ENCODE measurements around the gene PCDHB13.
A peak's percentile ranks its signal among the peaks of the same experiment; 100 is the strongest.
"Not testable (repeated sequence)": the region's sequence is repeated elsewhere in the genome, so short reads cannot be mapped to it uniquely, and the experiment has no call there.

Gene PCDHB13

DNA sequence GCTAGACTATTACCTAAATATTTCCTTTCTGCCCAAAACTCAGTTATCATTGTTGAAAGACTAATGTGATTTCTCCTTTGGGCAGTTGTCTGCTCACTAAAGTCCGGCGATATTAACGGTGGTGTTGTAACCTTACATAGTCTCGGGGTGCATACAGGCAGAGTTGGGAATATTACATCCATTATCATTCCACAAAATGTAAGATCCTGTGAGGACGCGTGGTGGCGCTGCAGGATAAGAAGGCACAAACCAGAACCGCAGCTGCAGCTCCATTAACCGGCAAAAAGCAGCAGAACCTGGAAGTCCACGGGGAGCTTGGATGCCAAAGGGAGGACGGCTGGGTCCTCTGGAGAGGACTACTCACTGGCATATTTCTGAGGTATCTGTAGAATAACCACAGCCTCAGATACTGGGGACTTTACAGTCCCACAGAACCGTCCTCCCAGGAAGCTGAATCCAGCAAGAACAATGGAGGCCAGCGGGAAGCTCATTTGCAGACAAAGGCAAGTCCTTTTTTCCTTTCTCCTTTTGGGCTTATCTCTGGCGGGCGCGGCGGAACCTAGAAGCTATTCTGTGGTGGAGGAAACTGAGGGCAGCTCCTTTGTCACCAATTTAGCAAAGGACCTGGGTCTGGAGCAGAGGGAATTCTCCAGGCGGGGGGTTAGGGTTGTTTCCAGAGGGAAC is at the start of gene PCDHB13:
Gene PCDHB13, plus strand, starts transcription at position 264 of the 684 bp plus-strand sequence. Its CDS starts 205 bp downstream, at position 469.
- DNase-seq (ENCODE audit: low spot score) = not testable (repeated sequence)

DNA sequence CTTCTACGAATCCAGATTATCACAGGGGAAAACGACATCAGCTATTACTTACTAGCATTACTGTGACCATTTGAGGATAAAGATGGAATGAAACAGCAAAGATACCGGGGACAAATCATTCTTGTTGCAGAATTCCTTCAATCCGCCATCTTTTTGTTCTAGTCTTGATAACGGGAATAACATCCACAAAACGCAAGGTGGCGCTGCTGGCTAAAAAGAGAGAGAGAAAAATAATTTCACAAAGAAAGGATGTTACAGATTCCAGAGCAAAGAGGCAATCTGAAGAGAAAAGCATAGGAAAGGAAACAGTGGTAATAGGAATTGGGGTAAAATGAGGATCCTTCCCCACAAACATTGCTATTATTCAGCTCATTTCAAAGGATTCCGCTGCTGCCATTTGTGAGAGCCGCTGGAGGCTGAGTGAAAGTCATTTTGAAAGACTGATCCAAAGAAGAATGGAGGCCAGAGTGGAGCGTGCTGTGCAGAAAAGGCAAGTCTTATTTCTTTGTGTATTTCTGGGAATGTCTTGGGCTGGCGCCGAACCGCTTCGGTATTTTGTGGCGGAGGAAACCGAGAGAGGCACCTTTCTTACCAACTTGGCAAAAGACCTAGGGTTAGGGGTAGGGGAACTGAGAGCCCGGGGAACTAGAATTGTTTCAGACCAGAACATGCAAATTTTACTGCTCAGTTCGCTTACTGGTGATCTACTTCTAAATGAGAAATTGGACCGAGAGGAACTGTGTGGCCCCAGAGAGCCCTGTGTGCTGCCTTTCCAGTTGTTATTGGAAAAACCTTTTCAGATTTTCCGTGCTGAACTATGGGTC is 41.1 kb upstream of the PCDHB13 start, which contains the start of gene PCDHB7:
Gene PCDHB7, plus strand, starts transcription at position 264 of the 824 bp plus-strand sequence. Its CDS starts 192 bp downstream, at position 456.
- peak; percentile 45 for DNase-seq (ENCODE audit: low spot score)

DNA sequence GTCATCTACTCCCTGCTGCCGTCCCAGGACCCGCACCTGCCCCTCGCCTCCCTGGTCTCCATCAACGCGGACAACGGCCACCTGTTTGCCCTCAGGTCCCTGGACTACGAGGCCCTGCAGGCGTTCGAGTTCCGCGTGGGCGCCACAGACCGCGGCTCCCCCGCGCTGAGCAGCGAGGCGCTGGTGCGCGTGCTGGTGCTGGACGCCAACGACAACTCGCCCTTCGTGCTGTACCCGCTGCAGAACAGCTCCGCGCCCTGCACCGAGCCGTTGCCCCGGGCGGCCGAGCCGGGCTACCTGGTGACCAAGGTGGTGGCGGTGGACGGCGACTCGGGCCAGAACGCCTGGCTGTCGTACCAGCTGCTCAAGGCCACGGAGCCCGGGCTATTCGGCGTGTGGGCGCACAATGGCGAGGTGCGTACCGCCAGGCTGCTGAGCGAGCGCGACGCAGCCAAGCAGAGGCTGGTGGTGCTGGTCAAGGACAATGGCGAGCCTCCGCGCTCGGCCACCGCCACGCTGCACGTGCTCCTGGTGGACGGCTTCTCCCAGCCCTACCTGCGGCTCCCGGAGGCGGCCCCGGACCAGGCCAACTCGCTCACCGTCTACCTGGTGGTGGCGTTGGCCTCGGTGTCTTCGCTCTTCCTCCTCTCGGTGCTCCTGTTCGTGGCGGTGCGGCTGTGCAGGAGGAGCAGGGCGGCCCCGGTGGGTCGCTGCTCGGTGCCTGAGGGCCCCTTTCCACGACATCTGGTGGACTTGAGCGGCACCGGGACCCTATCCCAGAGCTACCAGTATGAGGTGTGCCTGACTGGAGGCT is 39.2 kb upstream of the PCDHB13 start:
- DNase-seq (ENCODE audit: low spot score) = not testable (repeated sequence)

DNA sequence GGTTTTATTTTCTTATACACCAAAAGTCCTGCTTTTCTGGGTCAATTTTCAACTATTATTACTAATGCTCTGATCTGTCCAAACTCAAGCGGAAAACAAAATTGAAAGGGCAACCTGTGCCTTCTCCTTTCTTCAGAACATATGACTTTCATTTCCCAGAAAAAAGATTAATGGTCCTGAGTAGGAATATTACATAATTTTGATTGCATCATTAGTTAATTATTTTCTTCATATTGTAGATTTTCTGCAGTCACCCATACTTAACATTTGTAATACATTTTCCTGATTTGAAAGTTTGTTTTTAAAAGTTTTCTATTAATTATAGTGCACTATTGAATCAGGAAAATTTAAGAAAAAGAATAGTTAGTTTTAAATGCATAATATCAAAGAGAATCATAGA is 37.8 kb upstream of the PCDHB13 start:
- no peak for DNase-seq (ENCODE audit: low spot score)

DNA sequence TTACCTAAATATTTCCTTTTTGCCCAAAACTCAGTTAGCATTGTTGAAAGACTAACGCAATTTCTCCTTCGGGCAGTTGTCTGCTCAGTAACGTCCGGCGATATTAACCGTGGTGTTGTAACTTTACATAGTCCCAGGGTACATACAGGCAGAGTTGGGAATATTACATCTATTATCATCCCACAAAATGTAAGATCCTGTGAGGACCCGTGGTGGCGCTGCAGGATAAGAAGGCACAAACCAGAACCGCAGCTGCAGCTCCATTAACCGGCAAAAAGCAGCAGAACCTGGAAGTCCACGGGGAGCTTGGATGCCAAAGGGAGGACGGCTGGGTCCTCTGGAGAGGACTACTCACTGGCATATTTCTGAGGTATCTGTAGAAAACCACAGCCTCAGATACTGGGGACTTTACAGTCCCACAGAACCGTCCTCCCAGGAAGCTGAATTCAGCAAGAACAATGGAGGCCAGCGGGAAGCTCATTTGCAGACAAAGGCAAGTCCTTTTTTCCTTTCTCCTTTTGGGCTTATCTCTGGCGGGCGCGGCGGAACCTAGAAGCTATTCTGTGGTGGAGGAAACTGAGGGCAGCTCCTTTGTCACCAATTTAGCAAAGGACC is 36.0 kb upstream of the PCDHB13 start, which contains the start of gene PCDHB8:
Gene PCDHB8, plus strand, starts transcription at position 214 of the 615 bp plus-strand sequence. Its CDS starts 245 bp downstream, at position 459.
- not testable (repeated sequence) for DNase-seq (ENCODE audit: low spot score)

DNA sequence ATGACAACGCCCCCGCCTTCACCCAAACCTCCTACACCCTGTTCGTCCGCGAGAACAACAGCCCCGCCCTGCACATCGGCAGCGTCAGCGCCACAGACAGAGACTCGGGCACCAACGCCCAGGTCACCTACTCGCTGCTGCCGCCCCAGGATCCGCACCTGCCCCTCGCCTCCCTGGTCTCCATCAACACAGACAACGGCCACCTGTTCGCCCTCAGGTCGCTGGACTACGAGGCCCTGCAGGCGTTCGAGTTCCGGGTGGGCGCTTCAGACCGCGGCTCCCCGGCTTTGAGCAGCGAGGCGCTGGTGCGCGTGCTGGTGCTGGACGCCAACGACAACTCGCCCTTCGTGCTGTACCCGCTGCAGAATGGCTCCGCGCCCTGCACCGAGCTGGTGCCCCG is 34.3 kb upstream of the PCDHB13 start:
- not testable (repeated sequence) for DNase-seq (ENCODE audit: low spot score)

DNA sequence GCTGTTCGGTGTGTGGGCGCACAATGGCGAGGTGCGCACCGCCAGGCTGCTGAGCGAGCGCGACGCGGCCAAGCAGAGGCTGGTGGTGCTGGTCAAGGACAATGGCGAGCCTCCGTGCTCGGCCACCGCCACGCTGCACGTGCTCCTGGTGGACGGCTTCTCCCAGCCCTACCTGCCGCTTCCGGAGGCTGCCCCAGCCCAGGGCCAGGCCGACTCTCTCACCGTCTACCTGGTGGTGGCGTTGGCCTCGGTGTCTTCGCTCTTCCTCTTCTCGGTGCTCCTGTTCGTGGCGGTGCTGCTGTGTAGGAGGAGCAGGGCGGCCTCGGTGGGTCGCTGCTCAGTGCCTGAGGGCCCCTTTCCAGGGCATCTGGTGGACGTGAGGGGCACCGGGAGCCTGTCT is 33.8 kb upstream of the PCDHB13 start:
- DNase-seq (ENCODE audit: low spot score) = not testable (repeated sequence)

DNA sequence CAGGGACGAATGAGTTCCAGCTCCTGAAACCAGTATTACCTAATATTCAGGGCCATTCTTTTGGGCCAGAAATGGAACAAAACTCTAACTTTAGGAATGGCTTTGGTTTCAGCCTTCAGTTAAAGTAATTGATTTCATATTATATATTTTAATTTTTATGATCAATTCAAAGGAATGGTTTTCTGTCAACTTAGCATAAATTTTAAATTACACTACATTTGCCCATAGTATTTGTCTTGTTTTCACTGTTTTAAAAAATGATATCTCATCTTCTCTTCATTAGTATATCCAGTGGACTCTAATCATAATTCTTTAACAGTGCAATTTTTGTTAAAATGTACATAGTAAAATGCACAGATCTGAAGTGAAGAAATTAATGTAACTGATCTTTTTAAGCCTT is 33.4 kb upstream of the PCDHB13 start:
- DNase-seq (ENCODE audit: low spot score) = no peak

DNA sequence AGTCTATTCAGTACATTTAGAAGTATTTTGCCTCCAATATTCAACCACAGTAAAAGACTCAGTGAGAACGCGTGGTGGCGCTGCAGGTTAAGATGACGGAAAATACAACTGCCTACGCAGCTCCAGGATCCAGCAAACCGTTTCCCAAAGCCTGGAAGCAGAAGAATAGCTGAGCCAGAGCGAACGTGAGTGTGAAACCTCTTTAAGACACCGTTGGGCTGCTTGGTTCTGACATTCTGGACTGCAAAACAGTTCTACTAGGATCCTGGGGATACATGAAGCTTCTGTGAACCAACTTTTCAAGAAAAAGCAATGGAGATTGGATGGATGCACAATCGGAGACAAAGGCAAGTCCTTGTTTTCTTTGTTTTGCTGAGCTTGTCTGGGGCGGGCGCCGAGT is 31.5 kb upstream of the PCDHB13 start, which contains the start of gene PCDHB16:
Gene PCDHB16, plus strand, starts transcription at position 140 of the 400 bp plus-strand sequence. Its CDS starts 173 bp downstream, at position 313.
- DNase-seq (ENCODE audit: low spot score) = peak; percentile 55

DNA sequence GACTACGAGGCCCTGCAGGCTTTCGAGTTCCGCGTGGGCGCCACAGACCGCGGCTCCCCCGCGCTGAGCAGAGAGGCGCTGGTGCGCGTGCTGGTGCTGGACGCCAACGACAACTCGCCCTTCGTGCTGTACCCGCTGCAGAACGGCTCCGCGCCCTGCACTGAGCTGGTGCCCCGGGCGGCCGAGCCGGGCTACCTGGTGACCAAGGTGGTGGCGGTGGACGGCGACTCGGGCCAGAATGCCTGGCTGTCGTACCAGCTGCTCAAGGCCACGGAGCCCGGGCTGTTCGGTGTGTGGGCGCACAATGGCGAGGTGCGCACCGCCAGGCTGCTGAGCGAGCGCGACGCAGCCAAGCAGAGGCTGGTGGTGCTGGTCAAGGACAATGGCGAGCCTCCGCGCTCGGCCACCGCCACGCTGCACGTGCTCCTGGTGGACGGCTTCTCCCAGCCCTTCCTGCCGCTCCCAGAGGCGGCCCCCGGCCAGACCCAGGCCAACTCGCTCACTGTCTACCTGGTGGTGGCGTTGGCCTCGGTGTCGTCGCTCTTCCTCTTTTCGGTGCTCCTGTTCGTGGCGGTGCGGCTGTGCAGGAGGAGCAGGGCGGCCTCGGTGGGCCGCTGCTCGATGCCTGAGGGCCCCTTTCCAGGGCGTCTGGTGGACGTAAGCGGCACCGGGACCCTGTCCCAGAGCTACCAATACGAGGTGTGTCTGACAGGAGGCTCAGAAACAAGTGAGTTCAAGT is 29.4 kb upstream of the PCDHB13 start:
- not testable (repeated sequence) for DNase-seq (ENCODE audit: low spot score)

DNA sequence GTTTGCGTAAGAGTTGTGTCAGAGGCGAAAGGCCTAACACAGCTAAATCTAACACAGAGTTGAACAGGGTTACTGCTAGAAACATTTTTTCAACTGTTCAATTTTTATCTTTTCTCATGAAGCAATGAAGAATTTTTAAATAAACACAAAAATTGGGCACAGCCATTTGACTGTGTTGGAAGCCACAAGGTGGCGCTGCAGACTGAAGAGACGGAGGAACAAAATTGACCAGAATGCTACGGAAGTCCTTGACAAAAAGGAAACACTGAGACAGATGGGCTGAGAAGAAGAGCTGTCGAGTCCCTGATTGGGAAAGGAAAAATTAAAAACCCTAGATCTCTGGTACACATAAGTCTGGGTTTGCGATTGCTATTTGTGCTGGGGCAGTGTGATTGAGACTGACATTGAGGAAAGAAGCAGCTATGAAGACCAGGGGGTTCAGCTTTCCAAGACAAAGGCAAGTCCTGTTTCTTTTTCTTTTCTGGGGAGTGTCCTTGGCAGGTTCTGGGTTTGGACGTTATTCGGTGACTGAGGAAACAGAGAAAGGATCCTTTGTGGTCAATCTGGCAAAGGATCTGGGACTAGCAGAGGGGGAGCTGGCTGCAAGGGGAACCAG is 26.7 kb upstream of the PCDHB13 start, which contains the start of gene PCDHB9:
Gene PCDHB9, plus strand, starts transcription at position 265 of the 616 bp plus-strand sequence. Its CDS starts 158 bp downstream, at position 423.
- peak; percentile 34 for DNase-seq (ENCODE audit: low spot score)

DNA sequence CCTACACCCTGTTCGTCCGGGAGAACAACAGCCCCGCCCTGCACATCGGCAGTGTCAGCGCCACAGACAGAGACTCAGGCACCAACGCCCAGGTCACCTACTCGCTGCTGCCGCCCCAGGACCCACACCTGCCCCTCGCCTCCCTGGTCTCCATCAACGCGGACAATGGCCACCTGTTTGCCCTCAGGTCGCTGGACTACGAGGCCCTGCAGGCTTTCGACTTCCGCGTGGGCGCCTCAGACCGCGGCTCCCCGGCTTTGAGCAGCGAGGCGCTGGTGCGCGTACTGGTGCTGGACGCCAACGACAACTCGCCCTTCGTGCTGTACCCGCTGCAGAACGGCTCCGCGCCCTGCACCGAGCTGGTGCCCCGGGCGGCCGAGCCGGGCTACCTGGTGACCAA is 25.0 kb upstream of the PCDHB13 start:
- not testable (repeated sequence) for DNase-seq (ENCODE audit: low spot score)

DNA sequence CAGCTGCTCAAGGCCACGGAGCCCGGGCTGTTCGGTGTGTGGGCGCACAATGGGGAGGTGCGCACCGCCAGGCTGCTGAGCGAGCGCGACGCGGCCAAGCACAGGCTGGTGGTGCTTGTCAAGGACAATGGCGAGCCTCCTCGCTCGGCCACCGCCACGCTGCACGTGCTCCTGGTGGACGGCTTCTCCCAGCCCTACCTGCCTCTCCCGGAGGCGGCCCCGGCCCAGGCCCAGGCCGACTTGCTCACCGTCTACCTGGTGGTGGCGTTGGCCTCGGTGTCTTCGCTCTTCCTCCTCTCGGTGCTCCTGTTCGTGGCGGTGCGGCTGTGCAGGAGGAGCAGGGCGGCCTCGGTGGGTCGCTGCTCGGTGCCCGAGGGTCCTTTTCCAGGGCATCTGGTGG is 24.6 kb upstream of the PCDHB13 start:
- not testable (repeated sequence) for DNase-seq (ENCODE audit: low spot score)

DNA sequence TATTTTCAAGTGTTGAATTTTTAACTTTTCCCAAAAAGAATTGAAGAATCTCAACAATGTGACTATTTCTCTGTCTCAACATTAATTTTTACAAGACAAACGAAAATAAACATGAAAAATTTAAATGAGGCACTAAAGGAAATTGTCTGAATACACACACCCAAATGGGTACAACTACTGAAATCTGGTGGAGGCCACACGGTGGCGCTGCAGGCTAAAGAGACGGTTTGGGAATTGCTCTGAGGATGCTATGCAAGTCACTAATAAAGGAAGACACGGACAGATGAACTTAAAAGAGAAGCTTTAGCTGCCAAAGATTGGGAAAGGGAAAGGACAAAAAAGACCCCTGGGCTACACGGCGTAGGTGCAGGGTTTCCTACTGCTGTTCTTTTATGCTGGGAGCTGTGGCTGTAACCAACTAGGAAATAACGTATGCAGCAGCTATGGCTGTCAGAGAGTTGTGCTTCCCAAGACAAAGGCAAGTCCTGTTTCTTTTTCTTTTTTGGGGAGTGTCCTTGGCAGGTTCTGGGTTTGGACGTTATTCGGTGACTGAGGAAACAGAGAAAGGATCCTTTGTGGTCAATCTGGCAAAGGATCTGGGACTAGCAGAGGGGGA is 21.5 kb upstream of the PCDHB13 start, which contains the start of gene PCDHB10:
Gene PCDHB10, plus strand, starts transcription at position 244 of the 616 bp plus-strand sequence. Its CDS starts 200 bp downstream, at position 444.
- DNase-seq (ENCODE audit: low spot score) = peak; percentile 47

DNA sequence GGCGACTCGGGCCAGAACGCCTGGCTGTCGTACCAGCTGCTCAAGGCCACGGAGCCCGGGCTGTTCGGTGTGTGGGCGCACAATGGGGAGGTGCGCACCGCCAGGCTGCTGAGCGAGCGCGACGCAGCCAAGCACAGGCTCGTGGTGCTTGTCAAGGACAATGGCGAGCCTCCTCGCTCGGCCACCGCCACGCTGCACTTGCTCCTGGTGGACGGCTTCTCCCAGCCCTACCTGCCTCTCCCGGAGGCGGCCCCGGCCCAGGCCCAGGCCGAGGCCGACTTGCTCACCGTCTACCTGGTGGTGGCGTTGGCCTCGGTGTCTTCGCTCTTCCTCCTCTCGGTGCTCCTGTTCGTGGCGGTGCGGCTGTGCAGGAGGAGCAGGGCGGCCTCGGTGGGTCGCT is 19.4 kb upstream of the PCDHB13 start:
- not testable (repeated sequence) for DNase-seq (ENCODE audit: low spot score)

DNA sequence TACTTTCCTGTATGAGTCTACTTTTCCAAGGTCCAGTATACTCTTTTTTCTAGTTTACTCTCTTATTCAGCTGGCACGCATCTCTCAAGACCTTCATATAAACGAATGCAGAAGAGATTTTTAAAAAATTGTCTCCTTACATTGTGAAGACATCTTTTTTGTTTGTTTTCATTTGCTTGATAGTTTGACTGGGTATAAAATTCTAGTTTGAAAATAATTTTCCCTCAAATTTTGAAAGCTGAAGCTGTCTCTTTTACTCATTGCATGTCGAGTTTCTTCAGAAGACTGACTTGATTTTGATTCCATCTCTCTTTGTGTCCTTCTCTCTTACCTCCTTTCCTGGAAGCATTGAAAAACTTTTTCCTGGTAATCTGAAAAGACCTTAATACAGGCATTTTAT is 17.4 kb upstream of the PCDHB13 start:
- no peak for DNase-seq (ENCODE audit: low spot score)

DNA sequence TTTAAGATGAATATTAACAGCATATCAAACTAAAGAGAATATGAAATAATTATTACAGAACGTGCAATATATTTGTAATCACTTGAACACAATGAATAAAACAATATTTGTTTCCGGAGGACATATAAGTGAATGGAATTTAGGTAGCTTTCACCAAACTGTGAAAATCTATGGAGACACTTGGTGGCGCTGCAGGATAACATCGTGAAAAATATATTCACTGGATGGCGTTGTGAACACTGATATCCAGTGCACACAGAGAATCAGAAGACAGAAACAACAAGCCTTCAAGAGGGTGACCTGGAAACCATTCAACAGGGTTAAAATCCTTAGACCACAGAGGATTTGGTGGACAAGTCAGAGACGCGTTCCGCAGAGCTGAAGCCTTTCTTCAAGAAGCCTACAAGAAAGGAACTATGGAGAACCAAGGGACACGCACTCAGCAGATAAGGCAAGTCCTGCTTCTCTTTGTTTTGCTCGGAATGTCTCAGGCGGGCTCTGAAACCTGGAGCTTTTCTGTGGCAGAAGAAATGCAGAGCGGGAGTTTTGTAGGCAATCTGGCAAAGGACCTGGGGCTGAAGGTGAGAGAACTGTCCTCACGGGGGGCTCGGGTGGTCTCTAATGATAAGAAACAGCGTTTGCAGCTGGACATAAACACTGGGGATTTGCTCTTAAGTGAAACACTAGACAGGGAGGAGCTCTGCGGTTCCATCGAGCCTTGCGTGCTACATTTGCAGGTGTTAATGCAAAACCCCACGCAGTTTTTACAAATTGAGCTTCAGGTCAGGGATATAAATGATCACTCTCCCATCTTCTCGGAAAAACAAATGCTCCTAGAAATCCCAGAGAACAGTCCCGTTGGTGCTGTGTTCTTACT is 14.1 kb upstream of the PCDHB13 start, which contains the start of gene PCDHB11:
Gene PCDHB11, plus strand, starts transcription at position 269 of the 877 bp plus-strand sequence. Its CDS starts 148 bp downstream, at position 417.
- peak; percentile 43 for DNase-seq (ENCODE audit: low spot score)

DNA sequence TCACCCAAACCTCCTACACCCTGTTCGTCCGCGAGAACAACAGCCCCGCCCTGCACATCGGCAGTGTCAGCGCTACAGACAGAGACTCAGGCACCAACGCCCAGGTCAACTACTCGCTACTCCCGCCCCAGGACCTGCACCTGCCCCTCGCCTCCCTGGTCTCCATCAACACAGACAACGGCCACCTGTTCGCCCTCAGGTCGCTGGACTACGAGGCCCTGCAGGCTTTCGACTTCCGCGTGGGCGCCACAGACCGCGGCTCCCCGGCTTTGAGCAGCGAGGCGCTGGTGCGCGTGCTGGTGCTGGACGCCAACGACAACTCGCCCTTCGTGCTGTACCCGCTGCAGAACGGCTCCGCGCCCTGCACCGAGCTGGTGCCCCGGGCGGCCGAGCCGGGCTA is 12.6 kb upstream of the PCDHB13 start:
- DNase-seq (ENCODE audit: low spot score) = not testable (repeated sequence)
